SU-DHL-6 (cell line): ENCODE data around the gene FGFR2.

Source experiments
- H2AFZ ChIP-seq: fragments of 200-600 bp; sonication (generic); 2 replicates; pipeline ENCODE4 v1.6.1; 2014; ENCODE audit warnings: low read depth, mild to moderate bottlenecking, moderate library complexity, mixed read lengths, antibody characterized with exemption, low read length; ENCODE audit not compliant: severe bottlenecking
- H3F3A ChIP-seq: fragments of 200-600 bp; shearing (Covaris generic); 2 replicates; pipeline ENCODE4 v1.6.0; 2016; ENCODE audit warnings: antibody characterized with exemption, mild to moderate bottlenecking; ENCODE audit not compliant: insufficient read depth
- H3K27ac ChIP-seq: fragments of 200-600 bp; sonication (generic); 2 replicates; pipeline ENCODE4 v1.5.1; 2016; ENCODE audit warnings: low read depth, mild to moderate bottlenecking, low read length, moderate library complexity, mixed read lengths
- H3K27me3 ChIP-seq: fragments of 200-600 bp; sonication (generic), shearing (Covaris generic); 2 replicates; pipeline ENCODE4 v1.6.0; 2014; ENCODE audit warnings: mild to moderate bottlenecking, low read length
- H3K36me3 ChIP-seq: fragments of 200-600 bp; sonication (generic); 2 replicates; pipeline ENCODE4 v1.6.1; 2014; ENCODE audit warnings: mild to moderate bottlenecking, low read length, mixed read lengths
- H3K4me2 ChIP-seq: fragments of 300-600, 200-600 bp; shearing (Covaris generic), sonication (generic); 2 replicates; pipeline ENCODE4 v1.6.0; 2014; ENCODE audit warnings: low read length, low read depth, mild to moderate bottlenecking; ENCODE audit not compliant: poor library complexity, severe bottlenecking
- H3K4me3 ChIP-seq: fragments of 200-600 bp; sonication (generic); 2 replicates; pipeline ENCODE4 v1.5.1; 2014; ENCODE audit warnings: antibody characterized with exemption, low read length, mild to moderate bottlenecking, mixed read lengths; ENCODE audit not compliant: insufficient read depth, poor library complexity, severe bottlenecking
- H3K79me2 ChIP-seq: fragments of 200-600 bp; sonication (generic); 2 replicates; pipeline ENCODE4 v1.6.1; 2014; ENCODE audit warnings: mild to moderate bottlenecking, low read length, moderate library complexity; ENCODE audit not compliant: insufficient read depth
- H3K9ac ChIP-seq: fragments of 200-600 bp; sonication (generic); 2 replicates; pipeline ENCODE4 v1.7.0; 2014; ENCODE audit warnings: mild to moderate bottlenecking, low read length
- H3K9me2 ChIP-seq: fragments of 200-600 bp; sonication (generic); replicated peaks from 2 replicates; pipeline ENCODE4 v1.6.1; 2014; ENCODE audit warnings: low read length; ENCODE audit not compliant: insufficient read depth
- H3K9me3 ChIP-seq: fragments of 200-600 bp; sonication (generic); 2 replicates; pipeline ENCODE4 v1.6.1; 2014; ENCODE audit warnings: low read length, mixed read lengths; ENCODE audit not compliant: insufficient read depth
- H4K20me1 ChIP-seq: fragments of 200-600 bp; sonication (generic); 2 replicates; pipeline ENCODE4 v1.6.1; 2014; ENCODE audit warnings: low read depth, mild to moderate bottlenecking, antibody characterized with exemption, low read length, moderate library complexity, mixed read lengths
- CTCF ChIP-seq: fragments of 200-600 bp; sonication (generic); IDR thresholded peaks from one replicate; pipeline ENCODE4 v1.5.1; 2017; ENCODE audit warnings: antibody characterized with exemption, mild to moderate bottlenecking, low read length, moderate library complexity; ENCODE audit not compliant: insufficient read depth, poor library complexity, severe bottlenecking
- EZH2phosphoT487 ChIP-seq: fragments of 200-600 bp; sonication (generic), shearing (Covaris generic); conservative IDR thresholded peaks from 2 replicates; pipeline ENCODE4 v1.6.1; 2018; ENCODE audit warnings: mild to moderate bottlenecking, antibody characterized with exemption, low read length, moderate library complexity, mixed read lengths

FGFR2 gene

GRCh38 chr10:121448766-121449421, 149.3 kb downstream of the FGFR2 start:
- Histone ChIP-seq H3K9ac (no peak overlapping the region), H3K4me2 (no peak overlapping the region)

GRCh38 chr10:121444520-121445165, 153.6 kb downstream of the FGFR2 start:
- H3K9me3 ChIP-seq: no peaks in the 10 kb centered on the region
- no peaks in the 10 kb centered on the region for H3F3A ChIP-seq
- H3K9ac ChIP-seq: no peak overlapping the region
- no peak overlapping the region for H3K4me3 ChIP-seq
- H3K36me3 ChIP-seq: no peaks in the 10 kb centered on the region
- no peaks in the 10 kb centered on the region for H3K9me2 ChIP-seq
- H3K27me3 ChIP-seq: no peaks in the 10 kb centered on the region
- no peaks in the 10 kb centered on the region for H4K20me1 ChIP-seq
- no peak overlapping the region for H3K27ac ChIP-seq
- no peak for TF ChIP-seq CTCF
- TF ChIP-seq EZH2phosphoT487: no peak
- H2AFZ ChIP-seq: no peak overlapping the region
- no peaks in the 10 kb centered on the region for H3K79me2 ChIP-seq
- no peak overlapping the region for H3K4me2 ChIP-seq

More at GRCh38 chr10:121448766-121449421, 149.3 kb downstream of the FGFR2 start:
- Histone ChIP-seq H3K4me3 (no peak overlapping the region), H3K27ac (no peak overlapping the region), H3K27me3 (no peaks in the 10 kb centered on the region), H4K20me1 (no peaks in the 10 kb centered on the region), H3F3A (no peaks in the 10 kb centered on the region), H2AFZ (no peak overlapping the region), H3K36me3 (no peaks in the 10 kb centered on the region), H3K79me2 (no peaks in the 10 kb centered on the region), H3K9me2 (no peaks in the 10 kb centered on the region), H3K9me3 (no peaks in the 10 kb centered on the region)
- TF ChIP-seq EZH2phosphoT487 (no peak), CTCF (no peak)

GRCh38 chr10:121442086-121442935, 155.9 kb downstream of the FGFR2 start:
- H3K4me2 ChIP-seq: no peak overlapping the region
- no peaks in the 10 kb centered on the region for H3K27me3 ChIP-seq
- no peak overlapping the region for H2AFZ ChIP-seq
- TF ChIP-seq CTCF: no peak
- no peak for TF ChIP-seq EZH2phosphoT487
- no peaks in the 10 kb centered on the region for H3K9me3 ChIP-seq
- no peak overlapping the region for H3K4me3 ChIP-seq
- H3F3A ChIP-seq: no peaks in the 10 kb centered on the region
- no peak overlapping the region for H3K9ac ChIP-seq
- H3K36me3 ChIP-seq: no peaks in the 10 kb centered on the region
- H4K20me1 ChIP-seq: no peaks in the 10 kb centered on the region
- H3K79me2 ChIP-seq: no peaks in the 10 kb centered on the region
- H3K27ac ChIP-seq: no peak overlapping the region
- H3K9me2 ChIP-seq: no peaks in the 10 kb centered on the region
